Brain microvascular endothelial cell (primary cell): ENCODE measurements around the gene ZNF462.

Experiments used
- DNase-seq: peaks from one replicate; pipeline ENCODE4 v3.0.0-alpha.2; 2020
- H3K27ac ChIP-seq: fragments of 250-450 bp; sonication (Bioruptor Pico); 2 replicates; pipeline ENCODE4 v1.5.1; 2020; ENCODE audit warnings: mild to moderate bottlenecking, moderate library complexity
- H3K27me3 ChIP-seq: fragments of 250-450 bp; sonication (Bioruptor Pico); replicated peaks from 2 replicates; pipeline ENCODE4 v1.5.1; 2020; ENCODE audit warnings: mild to moderate bottlenecking
- H3K36me3 ChIP-seq: fragments of 250-450 bp; sonication (Bioruptor Pico); replicated peaks from 2 replicates; pipeline ENCODE4 v1.5.1; 2020; ENCODE audit warnings: mild to moderate bottlenecking
- H3K4me3 ChIP-seq: 2 replicates; pipeline ENCODE4 v1.5.1; 2011; ENCODE audit warnings: low read depth, mild to moderate bottlenecking, control low read depth, low read length, moderate library complexity
- in situ Hi-C: cut with HindIII; loops from 2 replicates; pipeline ENCODE4 v1.10.0; 2017; ENCODE audit warnings: low sequenced_read_pairs, low pct_ligation_motif_present
- TF ChIP-seq, protein P1 (sequence below): IDR thresholded peaks from 2 replicates; pipeline ENCODE4 v1.5.1; 2011; ENCODE audit warnings: low read depth, mild to moderate bottlenecking, moderate library complexity, low read length, control low read depth, inconsistent platforms; ENCODE audit errors: missing control alignments

Gene ZNF462

DNA sequence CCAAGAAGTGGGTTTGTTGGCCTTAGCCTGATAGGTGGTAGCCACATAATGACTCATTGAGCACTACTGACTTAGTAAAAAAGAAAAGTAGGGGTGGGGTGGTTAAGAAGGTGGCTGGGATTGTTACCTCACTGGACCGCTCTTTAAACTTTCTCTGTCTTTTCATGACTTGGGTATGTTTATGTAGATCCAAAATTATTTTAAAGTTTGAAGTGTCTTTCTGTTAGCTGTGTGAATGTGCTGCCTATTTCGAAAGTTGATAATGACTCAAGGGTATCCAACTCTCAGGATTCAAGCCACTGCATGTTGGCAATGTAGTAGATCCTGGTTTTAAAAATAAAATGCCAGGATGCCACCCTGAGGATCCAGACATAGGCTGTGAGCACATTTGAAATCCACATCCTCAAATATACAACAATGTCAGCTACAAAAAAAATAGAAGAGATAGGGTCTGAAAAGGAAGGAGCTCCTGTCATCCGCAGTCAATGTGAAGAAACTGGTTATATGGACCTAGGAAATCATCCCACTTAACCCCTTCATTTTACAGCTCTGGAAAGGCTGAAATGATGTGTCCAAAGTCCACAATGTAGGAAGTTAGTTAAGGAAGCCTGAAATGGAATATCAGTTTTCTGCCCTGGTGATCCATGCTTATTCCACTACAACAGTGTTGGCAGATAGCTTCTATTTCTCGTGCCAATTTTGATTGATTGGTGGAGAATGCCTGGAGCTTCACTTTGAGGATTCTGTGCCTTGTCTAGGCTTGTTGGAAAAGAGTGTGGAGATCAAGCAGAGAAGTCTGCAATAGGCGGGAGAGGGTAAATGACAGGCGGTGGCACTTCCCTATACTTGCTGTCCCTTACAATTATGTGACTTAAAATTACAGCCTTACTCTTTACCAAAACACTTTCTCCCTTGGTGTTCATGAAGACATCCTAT lies 23.4 kb downstream of the ZNF462 start:
- Histone ChIP-seq H3K27me3 (no peaks in the 10 kb centered on the region), H3K36me3 (no peaks in the 10 kb centered on the region), H3K4me3 (no peak overlapping the region), H3K27ac (no peak overlapping the region)
- TF ChIP-seq, protein P1, sequence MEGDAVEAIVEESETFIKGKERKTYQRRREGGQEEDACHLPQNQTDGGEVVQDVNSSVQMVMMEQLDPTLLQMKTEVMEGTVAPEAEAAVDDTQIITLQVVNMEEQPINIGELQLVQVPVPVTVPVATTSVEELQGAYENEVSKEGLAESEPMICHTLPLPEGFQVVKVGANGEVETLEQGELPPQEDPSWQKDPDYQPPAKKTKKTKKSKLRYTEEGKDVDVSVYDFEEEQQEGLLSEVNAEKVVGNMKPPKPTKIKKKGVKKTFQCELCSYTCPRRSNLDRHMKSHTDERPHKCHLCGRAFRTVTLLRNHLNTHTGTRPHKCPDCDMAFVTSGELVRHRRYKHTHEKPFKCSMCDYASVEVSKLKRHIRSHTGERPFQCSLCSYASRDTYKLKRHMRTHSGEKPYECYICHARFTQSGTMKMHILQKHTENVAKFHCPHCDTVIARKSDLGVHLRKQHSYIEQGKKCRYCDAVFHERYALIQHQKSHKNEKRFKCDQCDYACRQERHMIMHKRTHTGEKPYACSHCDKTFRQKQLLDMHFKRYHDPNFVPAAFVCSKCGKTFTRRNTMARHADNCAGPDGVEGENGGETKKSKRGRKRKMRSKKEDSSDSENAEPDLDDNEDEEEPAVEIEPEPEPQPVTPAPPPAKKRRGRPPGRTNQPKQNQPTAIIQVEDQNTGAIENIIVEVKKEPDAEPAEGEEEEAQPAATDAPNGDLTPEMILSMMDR, result no peak
- no peak for DNase-seq
- in situ Hi-C loops, result no loop called here

DNA sequence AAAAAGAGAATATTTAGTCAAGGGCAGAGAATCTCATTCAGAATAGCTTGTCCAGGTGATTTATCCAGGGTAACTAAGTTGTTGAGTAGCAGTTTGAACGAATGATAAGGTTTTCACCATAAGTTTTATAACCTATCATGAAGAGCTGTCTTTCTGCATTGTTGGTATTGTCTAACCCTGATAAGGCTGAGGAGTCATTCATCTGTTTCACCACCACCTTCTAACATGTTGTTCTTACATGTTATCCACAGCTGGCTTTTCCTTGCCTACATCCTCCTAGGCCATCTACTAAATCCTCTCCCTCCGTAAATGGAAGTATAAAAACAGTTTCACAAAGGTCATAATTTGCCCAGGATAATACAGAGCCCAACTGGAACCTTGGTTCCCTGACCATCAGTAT lies 24.1 kb downstream of the ZNF462 start:
- in situ Hi-C loops, result no loop called here
- H3K4me3 ChIP-seq, result no peak overlapping the region
- H3K27me3 ChIP-seq, result no peaks in the 10 kb centered on the region
- H3K27ac ChIP-seq, result no peak overlapping the region
- no peaks in the 10 kb centered on the region for H3K36me3 ChIP-seq
- DNase-seq, result no peak
- TF ChIP-seq, protein P1, result no peak

DNA sequence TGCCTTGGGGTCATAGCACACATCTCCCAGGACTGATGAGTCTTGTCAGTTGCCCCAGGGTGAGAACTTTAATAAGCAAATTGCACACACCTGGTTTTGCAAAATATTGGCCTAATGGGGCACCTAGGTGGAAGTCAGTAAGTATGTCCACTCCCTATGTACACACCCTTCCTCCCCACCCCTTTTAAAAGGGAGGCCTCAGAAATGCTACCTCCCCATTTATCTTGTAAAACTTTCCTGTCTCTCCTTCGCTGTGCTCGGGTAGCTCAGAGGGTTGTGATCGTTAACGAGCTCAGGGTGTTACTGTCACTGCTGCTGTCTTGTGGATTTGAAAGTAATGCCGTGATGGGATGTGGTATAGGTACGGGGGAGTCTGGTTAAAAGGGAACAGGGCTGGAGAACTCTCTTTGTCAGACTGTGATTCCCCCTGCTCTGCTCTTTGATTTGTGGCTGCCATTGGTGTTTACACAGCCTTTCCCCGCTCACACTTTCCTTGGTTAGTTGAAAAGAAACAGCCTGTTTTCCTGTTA lies 26.2 kb downstream of the ZNF462 start:
- TF ChIP-seq, protein P1, result no peak
- H3K4me3 ChIP-seq, result no peak overlapping the region
- DNase-seq, result no peak
- H3K27me3 ChIP-seq, result no peaks in the 10 kb centered on the region
- in situ Hi-C loops, result no loop called here
- no peaks in the 10 kb centered on the region for H3K36me3 ChIP-seq
- H3K27ac ChIP-seq, result no peak overlapping the region

DNA sequence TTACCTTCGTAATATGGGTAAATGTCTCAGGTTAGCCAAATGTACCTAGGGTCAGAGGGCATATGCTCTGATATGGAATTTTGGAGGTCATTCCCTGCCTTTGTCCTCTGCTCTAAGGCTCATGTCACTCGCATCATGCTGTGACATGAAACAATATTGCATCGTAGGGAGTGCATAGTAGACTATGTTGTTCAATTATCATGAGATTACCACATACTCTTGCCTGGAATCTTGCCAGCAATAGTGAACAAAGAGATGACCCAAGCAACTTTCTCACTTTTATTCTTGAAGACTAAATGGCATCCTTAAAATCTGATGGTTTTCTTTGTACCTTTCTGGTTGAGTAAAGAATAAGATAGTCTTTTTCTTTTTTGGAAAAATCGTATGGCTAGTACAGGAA lies 27.6 kb downstream of the ZNF462 start:
- H3K4me3 ChIP-seq, result no peak overlapping the region
- TF ChIP-seq, protein P1, result no peak
- in situ Hi-C loops, result no loop called here
- H3K27me3 ChIP-seq, result no peaks in the 10 kb centered on the region
- no peaks in the 10 kb centered on the region for H3K36me3 ChIP-seq
- no peak overlapping the region for H3K27ac ChIP-seq
- DNase-seq, result no peak

DNA sequence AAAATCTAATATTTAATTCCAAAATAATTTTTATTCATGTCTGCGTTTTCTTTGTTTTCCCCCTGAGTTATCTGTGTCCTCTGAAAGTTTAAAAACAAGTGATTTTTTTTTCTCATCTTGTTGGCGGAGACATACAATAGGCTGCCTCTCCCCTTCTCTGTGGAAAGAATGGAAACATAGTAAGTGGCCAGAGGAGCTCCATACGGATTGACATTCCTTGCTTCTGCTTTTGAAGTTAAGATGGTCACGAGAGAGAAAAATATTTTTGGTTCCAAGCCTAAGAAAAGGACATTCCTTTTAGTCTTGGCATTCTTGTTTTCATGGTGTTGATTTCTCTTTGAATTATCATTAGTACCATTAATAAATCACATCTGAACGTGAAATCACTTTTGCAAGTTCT lies 28.3 kb downstream of the ZNF462 start:
- no peak overlapping the region for H3K4me3 ChIP-seq
- H3K27me3 ChIP-seq, result no peaks in the 10 kb centered on the region
- H3K27ac ChIP-seq, result no peak overlapping the region
- H3K36me3 ChIP-seq, result no peaks in the 10 kb centered on the region
- DNase-seq, result no peak
- in situ Hi-C loops, result no loop called here
- TF ChIP-seq, protein P1, result no peak

DNA sequence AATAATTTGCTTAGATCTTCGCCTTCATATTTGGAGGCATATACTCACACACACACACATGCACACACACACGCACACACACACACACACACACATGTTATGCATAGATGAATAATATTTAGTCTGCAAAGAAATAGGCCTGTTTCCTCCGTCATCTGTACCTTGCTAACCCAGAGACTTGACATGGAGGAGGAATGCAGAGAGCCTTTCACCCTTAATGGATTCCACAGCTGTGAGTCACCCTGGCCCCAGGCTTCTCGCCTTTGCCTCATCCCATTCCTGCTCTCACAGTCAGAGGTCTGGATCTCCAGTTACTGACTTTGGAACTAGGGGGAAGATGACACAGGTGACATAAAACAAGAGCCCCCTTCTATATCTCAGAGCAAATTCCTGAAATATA lies 29.7 kb downstream of the ZNF462 start:
- Histone ChIP-seq H3K36me3 (no peaks in the 10 kb centered on the region), H3K27me3 (no peaks in the 10 kb centered on the region), H3K27ac (peak overlapping the region; percentile 83), H3K4me3 (no peak overlapping the region)
- peak; percentile 98 for DNase-seq
- in situ Hi-C loops, result no loop called here
- TF ChIP-seq, protein P1, result no peak
